HFF-Myc (cell line): ENCODE measurements around the gene IL11RA.

Experiments
- DNase-seq: peaks from one replicate; pipeline ENCODE4 v3.0.0-alpha.2; 2011; ENCODE audit warnings: low read depth; ENCODE audit errors: extremely low read depth
- H3K4me3 ChIP-seq: replicated peaks from 2 replicates; pipeline ENCODE4 v1.5.1; 2011; ENCODE audit warnings: low read depth, mild to moderate bottlenecking, control low read depth, low read length
- TF ChIP-seq, protein P1 (sequence below): IDR thresholded peaks from 2 replicates; pipeline ENCODE4 v1.5.1; 2012; ENCODE audit warnings: mild to moderate bottlenecking, low read depth, low read length, control low read depth; ENCODE audit errors: missing control alignments

Gene IL11RA

DNA sequence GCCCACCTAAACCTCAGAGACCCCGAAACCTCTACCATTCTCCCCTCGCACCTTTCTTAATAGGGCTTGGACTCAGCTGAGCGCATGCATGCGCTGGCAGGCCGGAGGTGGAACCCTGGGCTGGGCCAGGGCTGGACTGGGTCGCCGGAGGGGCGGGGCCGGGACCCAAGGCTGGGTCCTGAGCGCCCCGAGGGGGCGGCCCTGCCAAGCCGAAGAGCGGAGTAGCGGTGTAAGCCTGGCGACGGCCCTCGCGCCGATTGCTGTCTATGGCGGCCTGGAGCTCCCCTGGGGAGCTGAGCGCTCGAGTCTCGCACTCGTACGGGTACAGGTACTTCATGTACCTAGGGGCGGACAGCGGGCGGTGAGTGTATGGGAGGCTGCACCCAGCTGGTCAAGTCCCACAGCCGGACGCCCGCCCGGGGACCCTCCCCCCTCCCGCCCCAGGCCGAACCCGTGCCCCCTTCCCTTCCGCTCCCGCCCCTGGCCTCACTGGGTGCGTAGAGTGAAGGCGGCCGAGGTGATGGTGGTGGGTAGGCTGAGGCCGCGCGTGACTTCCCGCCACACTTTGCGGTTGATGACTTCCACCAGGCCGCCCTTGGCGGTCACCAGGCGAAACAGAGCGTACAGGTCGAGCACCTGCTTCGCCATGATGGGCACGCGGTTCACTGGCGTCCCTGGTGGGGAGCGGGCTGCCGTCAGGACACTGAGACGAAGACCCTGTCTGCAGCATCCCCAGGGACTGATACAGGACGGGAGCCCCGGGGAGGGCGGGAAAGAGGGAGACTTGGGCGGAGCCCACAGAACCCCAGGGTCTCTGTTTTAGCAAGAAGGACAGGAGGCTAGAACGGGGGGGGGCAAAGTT is 28.4 kb upstream of the IL11RA start:
- H3K4me3 ChIP-seq = no peak overlapping the region
- TF ChIP-seq, protein P1, sequence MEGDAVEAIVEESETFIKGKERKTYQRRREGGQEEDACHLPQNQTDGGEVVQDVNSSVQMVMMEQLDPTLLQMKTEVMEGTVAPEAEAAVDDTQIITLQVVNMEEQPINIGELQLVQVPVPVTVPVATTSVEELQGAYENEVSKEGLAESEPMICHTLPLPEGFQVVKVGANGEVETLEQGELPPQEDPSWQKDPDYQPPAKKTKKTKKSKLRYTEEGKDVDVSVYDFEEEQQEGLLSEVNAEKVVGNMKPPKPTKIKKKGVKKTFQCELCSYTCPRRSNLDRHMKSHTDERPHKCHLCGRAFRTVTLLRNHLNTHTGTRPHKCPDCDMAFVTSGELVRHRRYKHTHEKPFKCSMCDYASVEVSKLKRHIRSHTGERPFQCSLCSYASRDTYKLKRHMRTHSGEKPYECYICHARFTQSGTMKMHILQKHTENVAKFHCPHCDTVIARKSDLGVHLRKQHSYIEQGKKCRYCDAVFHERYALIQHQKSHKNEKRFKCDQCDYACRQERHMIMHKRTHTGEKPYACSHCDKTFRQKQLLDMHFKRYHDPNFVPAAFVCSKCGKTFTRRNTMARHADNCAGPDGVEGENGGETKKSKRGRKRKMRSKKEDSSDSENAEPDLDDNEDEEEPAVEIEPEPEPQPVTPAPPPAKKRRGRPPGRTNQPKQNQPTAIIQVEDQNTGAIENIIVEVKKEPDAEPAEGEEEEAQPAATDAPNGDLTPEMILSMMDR = no peak
- DNase-seq = no peak

DNA sequence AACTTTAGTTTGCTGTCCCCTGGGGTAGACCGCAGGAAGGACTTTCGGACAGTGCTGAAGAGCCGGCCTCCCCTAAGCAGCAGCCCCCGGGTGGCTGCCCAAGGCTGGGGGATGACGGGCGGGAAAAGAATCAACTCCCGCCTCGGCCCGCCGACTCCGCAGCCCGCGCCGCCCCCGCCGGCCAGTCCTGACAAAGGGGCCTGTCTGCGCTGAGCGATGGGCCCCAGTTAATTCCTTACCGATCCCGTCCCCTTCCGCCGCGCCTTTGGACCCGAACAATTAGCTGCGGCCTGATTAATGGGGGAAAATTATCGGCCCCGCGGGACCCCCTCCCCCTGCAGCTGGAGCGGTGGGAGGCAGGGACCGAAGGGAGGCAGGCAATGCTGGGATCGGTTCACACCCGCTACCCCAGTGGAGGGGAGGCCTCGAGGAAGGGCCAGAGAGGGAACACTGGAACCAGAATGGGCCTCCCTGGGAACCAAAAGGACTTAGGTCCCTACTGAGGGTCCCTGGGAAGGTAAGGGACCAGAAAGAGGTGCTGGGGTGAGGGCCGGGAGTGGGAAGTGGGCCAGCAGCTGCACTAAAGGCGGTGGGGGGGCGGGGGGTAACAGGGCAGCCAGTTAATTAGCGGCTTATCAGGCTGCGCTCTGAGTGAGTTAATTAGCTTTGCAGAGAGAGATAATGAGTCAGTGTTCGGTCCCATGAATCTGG is 27.4 kb upstream of the IL11RA start:
- no peak for DNase-seq
- no peak overlapping the region for H3K4me3 ChIP-seq
- TF ChIP-seq, protein P1 = no peak

DNA sequence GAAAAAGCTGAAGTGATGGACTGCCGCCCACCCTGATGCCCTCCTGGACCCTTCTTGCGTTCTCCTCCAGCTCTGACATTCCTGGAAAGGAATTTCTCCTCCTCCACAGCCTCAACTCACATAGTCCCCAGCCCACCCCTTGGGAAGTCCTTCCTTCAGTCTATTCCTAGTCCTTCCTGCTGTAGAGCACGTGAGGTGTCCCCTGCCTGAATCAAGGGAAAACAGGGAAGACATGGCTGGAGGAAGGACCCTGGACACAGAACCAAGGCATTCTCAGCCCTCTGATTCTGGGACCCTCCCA is 26.8 kb upstream of the IL11RA start:
- H3K4me3 ChIP-seq = no peak overlapping the region
- TF ChIP-seq, protein P1 = no peak
- DNase-seq = no peak

DNA sequence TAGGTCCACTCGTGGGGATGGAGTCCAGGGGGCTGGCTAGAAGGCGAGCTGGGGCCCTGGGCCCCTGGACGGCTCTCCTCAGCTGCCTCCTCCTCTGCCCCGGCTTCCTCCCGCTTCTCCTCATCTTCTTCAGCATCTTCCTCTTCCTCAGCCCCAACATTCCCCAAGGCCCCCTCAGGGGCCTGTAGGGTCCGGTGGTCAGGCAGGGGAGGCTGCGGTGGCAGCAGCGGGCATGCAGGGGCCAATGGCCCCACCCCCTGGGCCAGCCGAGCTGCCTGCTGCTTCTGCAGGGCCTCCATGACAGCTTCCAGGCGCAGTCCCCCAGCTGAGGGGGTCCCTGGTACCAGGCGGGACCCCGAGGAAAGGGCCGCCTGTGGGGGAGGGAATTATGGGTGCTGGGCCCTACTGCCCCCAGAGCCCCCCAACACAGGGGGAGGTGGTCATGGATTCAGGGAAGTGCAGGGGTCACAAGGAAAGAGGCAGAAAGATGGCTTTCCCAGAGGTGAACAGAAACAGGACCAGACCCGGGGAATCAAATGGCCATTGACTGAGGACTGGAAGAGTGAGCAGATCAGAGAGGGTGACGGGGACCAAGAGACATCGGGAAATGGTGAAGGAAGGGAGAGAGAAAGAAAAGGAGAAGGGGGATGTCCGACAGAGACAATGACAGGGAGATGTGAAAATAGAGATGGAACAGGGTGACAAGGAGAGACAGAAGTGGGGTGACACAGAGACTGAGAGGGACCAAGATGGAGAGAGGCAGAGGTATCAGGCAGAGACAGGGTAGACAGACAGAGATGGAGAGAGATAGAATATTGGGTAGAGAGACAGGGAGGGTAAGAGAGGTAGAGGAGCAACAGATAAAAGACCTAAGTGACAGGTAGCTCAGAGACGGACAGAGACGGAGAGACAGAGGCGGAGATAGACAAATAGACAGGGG is 24.0 kb upstream of the IL11RA start:
- no peak overlapping the region for H3K4me3 ChIP-seq
- TF ChIP-seq, protein P1 = no peak
- no peak for DNase-seq

DNA sequence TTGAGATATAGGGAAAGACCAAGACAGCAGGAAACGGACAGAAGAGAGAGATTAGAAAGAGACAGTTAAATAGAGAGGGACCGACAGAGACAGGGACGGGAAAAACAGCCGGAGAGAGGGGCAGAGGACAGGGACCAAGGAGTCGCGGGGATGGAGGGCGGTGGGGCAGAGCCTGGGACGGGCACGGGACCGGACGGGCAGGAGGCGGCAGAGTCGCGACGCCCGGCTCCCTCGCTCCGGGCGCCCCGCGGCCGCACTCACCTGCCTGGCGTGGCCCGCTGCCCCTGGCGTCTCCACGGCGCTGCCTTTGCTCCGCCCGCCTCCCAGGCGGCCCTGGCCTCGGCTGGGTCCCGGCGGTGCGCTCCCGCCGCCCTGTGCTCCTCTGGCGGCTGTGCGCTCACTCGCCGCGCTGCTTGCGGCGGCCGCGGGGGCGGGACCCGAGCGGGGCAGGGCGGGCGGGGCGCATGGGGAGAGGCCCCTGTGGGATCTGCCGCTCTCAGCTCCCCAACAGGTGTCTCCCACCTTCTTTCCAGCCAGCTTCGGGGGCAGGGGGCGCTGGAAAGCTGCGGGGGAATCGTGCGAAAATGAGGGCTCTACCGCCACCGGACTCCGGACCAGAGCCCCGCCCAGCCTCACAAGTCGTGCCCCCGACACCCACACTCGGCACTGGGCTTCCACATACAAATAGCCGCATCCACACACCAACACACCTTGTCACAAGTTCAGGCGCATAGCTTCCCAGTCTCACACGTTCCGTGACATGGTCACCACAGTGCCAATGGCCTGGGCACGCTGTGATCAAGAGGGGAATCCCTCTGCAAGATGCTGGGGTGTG is 23.1 kb upstream of the IL11RA start, which contains the start of gene ARID3C:
ARID3C (minus strand) TSS at position 411 of the 835 bp plus-strand sequence. CDS start 1,052 bp downstream, outside the sequence.
- no peak for DNase-seq
- TF ChIP-seq, protein P1 = no peak
- 0 out of 2 replicates have a peak within 1 kb of the TSS, but pooled peaks have one; percentile 14 for H3K4me3 ChIP-seq

DNA sequence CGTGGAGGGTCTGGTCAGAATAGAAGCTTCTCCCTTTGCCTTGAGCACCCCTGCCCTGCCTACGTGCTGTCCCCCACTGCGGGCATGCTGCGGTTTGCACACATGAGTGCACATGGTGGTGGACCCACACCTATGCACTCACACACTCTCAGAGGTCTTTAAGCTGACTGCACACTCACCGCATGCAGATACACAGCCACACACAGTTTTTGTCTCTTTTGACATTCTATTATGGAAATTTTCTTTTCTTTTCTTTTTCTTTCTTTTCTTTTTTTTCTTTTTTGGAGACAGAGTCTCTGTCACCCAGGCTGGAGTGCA is 22.5 kb upstream of the IL11RA start:
- DNase-seq = no peak
- H3K4me3 ChIP-seq = no peak overlapping the region
- TF ChIP-seq, protein P1 = no peak
